IMR-90 (cell line): ENCODE results near the gene FBXO44. TPM values are rescaled to one million over a fixed set of nuclear protein-coding genes. Genes with fewer than 3 reads are reported as not detected.
A peak's percentile ranks its signal among the peaks of the same experiment; 100 is the strongest.

Experiments used
- ATAC-seq: fragments of 200-7000 bp; cut with Tn5 transposase; 2 replicates; pipeline ENCODE4 v1.9.1; 2020; ENCODE audit warnings: low read depth, mild to moderate bottlenecking, moderate library complexity
- BruUV-seq: library from RNA; stranded (reverse); fragments of 400-500 nt; replicated peaks from 2 replicates; lab custom pipeline; 2021; lab: Mats Ljungman, UMichigan
- CTCF ChIA-PET: fragments of 300-600 bp; formaldehyde crosslinking; extraction: SDS; loops from one replicate; lab custom pipeline; 2021; ENCODE audit warnings: antibody characterized with exemption; lab: Yijun Ruan, JAX
- POLR2A ChIA-PET: fragments of 300-600 bp; sonication (Branson Sonifier 250); formaldehyde crosslinking; loops from one replicate; lab custom pipeline; 2022; ENCODE audit warnings: antibody characterized with exemption; ENCODE audit not compliant: unreplicated experiment; lab: Charles Lee
- DNase-seq: peaks from one replicate; pipeline ENCODE4 v3.0.0; 2013
- H2AFZ ChIP-seq: replicated peaks from 2 replicates; pipeline ENCODE3; 2013; ENCODE audit warnings: low read length, mild to moderate bottlenecking; ENCODE audit not compliant: poor library complexity
- H2AK5ac ChIP-seq: 2 replicates; pipeline ENCODE4 v1.6.1; 2013; ENCODE audit warnings: low read depth, low read length, inconsistent platforms
- H2AK9ac ChIP-seq: replicated peaks from 2 replicates; pipeline ENCODE3; 2013; ENCODE audit warnings: mild to moderate bottlenecking, low read depth, low read length, moderate library complexity; ENCODE audit not compliant: poor library complexity
- H2BK120ac ChIP-seq: 2 replicates; pipeline ENCODE4 v1.6.1; 2013; ENCODE audit warnings: low read depth, low read length, inconsistent platforms
- H2BK15ac ChIP-seq: 3 replicates; pipeline ENCODE4 v1.6.1; 2013; ENCODE audit warnings: low read depth, low read length, inconsistent platforms
- H2BK20ac ChIP-seq: 2 replicates; pipeline ENCODE4 v1.6.1; 2013; ENCODE audit warnings: low read depth, mild to moderate bottlenecking, inconsistent platforms, low read length, moderate library complexity
- H2BK5ac ChIP-seq: 2 replicates; pipeline ENCODE4 v1.6.1; 2013; ENCODE audit warnings: mild to moderate bottlenecking, low read depth, low read length, inconsistent platforms; ENCODE audit not compliant: poor library complexity, severe bottlenecking
- H3K14ac ChIP-seq: replicated peaks from 2 replicates; pipeline ENCODE4 v1.6.1; 2013; ENCODE audit warnings: low read depth, low read length, inconsistent platforms
- H3K18ac ChIP-seq: 2 replicates; pipeline ENCODE4 v1.6.1; 2013; ENCODE audit warnings: low read depth, low read length, control low read depth
- H3K23ac ChIP-seq: 2 replicates; pipeline ENCODE4 v1.6.1; 2013; ENCODE audit warnings: low read depth, low read length, inconsistent platforms
- H3K27ac ChIP-seq: 2 replicates; pipeline ENCODE4 v1.5.1; 2013; ENCODE audit warnings: mild to moderate bottlenecking, control low read depth, low read length; ENCODE audit not compliant: insufficient read depth
- H3K27me3 ChIP-seq: 2 replicates; pipeline ENCODE4 v1.6.1; 2013; ENCODE audit warnings: low read length; ENCODE audit not compliant: control insufficient read depth, insufficient read depth
- H3K36me3 ChIP-seq: 2 replicates; pipeline ENCODE4 v1.6.1; 2013; ENCODE audit warnings: low read length, mixed read lengths; ENCODE audit not compliant: control insufficient read depth, insufficient read depth
- H3K4ac ChIP-seq: 2 replicates; pipeline ENCODE4 v1.6.1; 2013; ENCODE audit warnings: low read depth, low read length, inconsistent platforms
- H3K4me1 ChIP-seq: 2 replicates; pipeline ENCODE4 v1.6.1; 2013; ENCODE audit warnings: low read length, mixed read lengths; ENCODE audit not compliant: control insufficient read depth, insufficient read depth
- H3K4me2 ChIP-seq: 2 replicates; pipeline ENCODE4 v1.6.1; 2013; ENCODE audit warnings: low read depth, mild to moderate bottlenecking, control low read depth, low read length, moderate library complexity
- H3K4me3 ChIP-seq: 2 replicates; pipeline ENCODE4 v1.5.1; 2013; ENCODE audit warnings: low read depth, mild to moderate bottlenecking, control low read depth, low read length, moderate library complexity; ENCODE audit not compliant: insufficient read depth
- H3K56ac ChIP-seq: 2 replicates; pipeline ENCODE4 v1.6.1; 2013; ENCODE audit warnings: low read length, inconsistent platforms; ENCODE audit not compliant: insufficient read depth; ENCODE audit errors: extremely low read depth
- H3K79me1 ChIP-seq, 2 experiments: 2 replicates each; pipeline ENCODE4 v1.6.1; 2013; ENCODE audit warnings: low read length in 2 of 2, inconsistent platforms in 1 of 2, low read depth in 1 of 2
- H3K9ac ChIP-seq: 2 replicates; pipeline ENCODE4 v1.6.1; 2013; ENCODE audit warnings: low read depth, low read length, control low read depth
- H3K9me1 ChIP-seq: 2 replicates; pipeline ENCODE4 v1.6.1; 2013; ENCODE audit warnings: low read length, inconsistent platforms; ENCODE audit not compliant: insufficient read depth
- H3K9me3 ChIP-seq: 2 replicates; pipeline ENCODE4 v1.6.1; 2013; ENCODE audit warnings: low read length; ENCODE audit not compliant: control insufficient read depth, insufficient read depth
- H4K20me1 ChIP-seq: 2 replicates; pipeline ENCODE4 v1.6.1; 2013; ENCODE audit warnings: low read length, inconsistent platforms; ENCODE audit not compliant: insufficient read depth
- H4K5ac ChIP-seq: 2 replicates; pipeline ENCODE4 v1.6.1; 2013; ENCODE audit warnings: mild to moderate bottlenecking, low read depth, low read length, control low read depth
- H4K8ac ChIP-seq, 2 experiments: 2 replicates each; pipeline ENCODE4 v1.6.1; 2013; ENCODE audit warnings: low read depth in 2 of 2, low read length in 2 of 2, control low read depth in 1 of 2, inconsistent platforms in 1 of 2
- H4K91ac ChIP-seq: 2 replicates; pipeline ENCODE4 v1.6.1; 2013; ENCODE audit warnings: low read depth, low read length, inconsistent platforms; ENCODE audit not compliant: insufficient read depth
- BHLHE40 ChIP-seq: fragments of 150-350 bp; IDR thresholded peaks from 2 replicates; pipeline ENCODE4 v1.6.1; 2016; ENCODE audit warnings: mild to moderate bottlenecking, low read depth, low read length
- CEBPB ChIP-seq: IDR thresholded peaks from 2 replicates; pipeline ENCODE4 v1.6.1; 2012; ENCODE audit warnings: low read depth, low read length, improper control_type of control experiment
- FOS ChIP-seq: fragments of 150-350 bp; IDR thresholded peaks from 2 replicates; pipeline ENCODE4 v1.6.1; 2016; ENCODE audit warnings: low read depth, low read length
- MAFK ChIP-seq: IDR thresholded peaks from 2 replicates; pipeline ENCODE4 v1.6.1; 2012; ENCODE audit warnings: low read depth, low read length, improper control_type of control experiment
- MAZ ChIP-seq: IDR thresholded peaks from 2 replicates; pipeline ENCODE4 v1.6.1; 2012; ENCODE audit warnings: low read depth, mild to moderate bottlenecking, low read length, improper control_type of control experiment, moderate library complexity, borderline replicate concordance
- MXI1 ChIP-seq: IDR thresholded peaks from 2 replicates; pipeline ENCODE4 v1.6.1; 2012; ENCODE audit warnings: low read depth, mild to moderate bottlenecking, low read length, moderate library complexity, borderline replicate concordance
- NFE2L2 ChIP-seq: fragments of 150-350 bp; IDR thresholded peaks from 2 replicates; pipeline ENCODE4 v1.6.1; 2016; ENCODE audit warnings: low read depth, mild to moderate bottlenecking, low read length
- POLR2A ChIP-seq: IDR thresholded peaks from 2 replicates; pipeline ENCODE4 v1.6.1; 2012; ENCODE audit warnings: mild to moderate bottlenecking, low read depth, low read length
- RAD21 ChIP-seq: IDR thresholded peaks from 2 replicates; pipeline ENCODE4 v1.6.1; 2012; ENCODE audit warnings: low read length, improper control_type of control experiment
- RCOR1 ChIP-seq: IDR thresholded peaks from 2 replicates; pipeline ENCODE4 v1.6.1; 2012; ENCODE audit warnings: mild to moderate bottlenecking, low read length, improper control_type of control experiment; ENCODE audit not compliant: insufficient replicate concordance
- RFX5 ChIP-seq: IDR thresholded peaks from 2 replicates; pipeline ENCODE4 v1.8.0; 2012; ENCODE audit warnings: low read depth, mild to moderate bottlenecking, low read length, moderate library complexity
- SMC3 ChIP-seq: fragments of 150-350 bp; IDR thresholded peaks from 2 replicates; pipeline ENCODE4 v1.6.1; 2016; ENCODE audit warnings: low read depth, mild to moderate bottlenecking, antibody characterized with exemption, low read length, moderate library complexity
- WGBS, 2 experiments: methylation state at CpG; one replicate each; pipeline versions ENCODE4 v1.1.5 to v1.1.7; 2013; ENCODE audit warnings: missing lambda C conversion rate in 2 of 2; ENCODE audit not compliant: insufficient read length in 1 of 2; ENCODE audit errors: extremely low coverage in 2 of 2; 5-methylcytosine and 5-hydroxymethylcytosine counted together
- dilution Hi-C: fragments of 300-500 bp; cut with HindIII; formaldehyde crosslinking; loops from one replicate; pipeline ENCODE4 v1.14.3; 2018; ENCODE audit warnings: low sequenced_read_pairs; ENCODE audit not compliant: unreplicated experiment
- in situ Hi-C: fragments of 300-500 bp; cut with MboI; formaldehyde crosslinking; loops from 3 replicates; pipeline ENCODE4 v1.14.3; 2019; ENCODE audit warnings: low sequenced_read_pairs, inconsistent platforms, mixed read lengths
- intact Hi-C: fragments of 100-400 bp; cut with micrococcal nuclease; formaldehyde crosslinking; loops from 2 replicates; pipeline ENCODE4 v1.10.0; 2022
- polyA plus RNA-seq, 3 experiments: library from polyadenylated mRNA; depleted of rRNA; stranded (reverse); fragments of >200 nt; gene quantifications; 2 replicates each; pipeline ENCODE4 v1.2.3, GENCODE V29; 2012; ENCODE audit warnings: low replicate concordance in 1 of 3
- total RNA-seq: library from RNA; depleted of rRNA; stranded (reverse); fragments of >200 nt; gene quantifications from 2 replicates; pipeline ENCODE4 v1.2.3, GENCODE V29; 2012
- TF ChIP-seq, protein P1 (sequence below): conservative IDR thresholded peaks from 2 replicates; pipeline ENCODE4 v1.5.1; 2012; ENCODE audit warnings: mild to moderate bottlenecking, low read depth, low read length, improper control_type of control experiment
- TF ChIP-seq, protein P2 (sequence below): fragments of 150-350 bp; IDR thresholded peaks from 2 replicates; pipeline ENCODE4 v1.6.1; 2016; ENCODE audit warnings: low read depth, mild to moderate bottlenecking, low read length, moderate library complexity, borderline replicate concordance
- TF ChIP-seq, protein P3 (sequence below): fragments of 150-350 bp; IDR thresholded peaks from 2 replicates; pipeline ENCODE4 v1.6.1; 2017; ENCODE audit warnings: mild to moderate bottlenecking, antibody characterized with exemption, low read length, low read depth

FBXO44 gene
- total and polyA plus RNA-seq, 2 of the 4 experiments (the other 2 are of a cell fraction), result 9.3 to 25.5 TPM

DNA sequence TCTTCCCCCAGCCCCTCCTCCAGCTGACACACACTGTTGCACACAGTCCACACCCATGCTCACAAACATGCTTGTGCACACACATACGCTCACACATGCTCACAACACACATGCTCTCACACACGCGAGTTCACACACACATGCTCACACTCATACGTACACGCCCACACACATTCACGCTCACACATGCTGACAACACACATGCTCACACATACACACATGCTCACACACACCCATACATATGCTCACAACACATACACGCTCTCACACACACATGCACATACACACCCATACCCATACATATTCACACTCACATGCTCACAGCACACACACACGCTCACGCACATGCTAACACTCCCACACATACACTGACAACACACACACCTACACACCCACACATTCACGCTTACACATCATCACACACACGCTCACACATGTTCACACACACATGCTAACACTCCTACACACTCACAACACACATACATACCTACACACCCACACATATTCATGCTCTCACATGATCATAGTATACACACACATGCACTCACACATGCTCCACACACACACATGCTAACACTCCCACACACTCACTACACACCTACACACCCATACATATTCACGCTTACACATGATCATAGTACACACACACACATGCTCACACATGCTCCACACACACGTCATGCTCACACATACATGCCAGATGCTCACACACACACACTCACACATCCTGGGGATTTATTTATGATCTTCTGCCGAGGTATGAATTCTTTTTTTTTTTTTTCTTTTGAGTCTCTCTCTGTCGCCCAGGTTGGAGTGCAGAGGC, 47.5 kb downstream of the FBXO44 start:
- peak overlapping the region; percentile 73 for H2AFZ ChIP-seq
- TF ChIP-seq BHLHE40 (no peak), RCOR1 (no peak), MAFK (no peak), CEBPB (no peak), RAD21 (no peak), NFE2L2 (no peak), MXI1 (no peak), FOS (no peak), SMC3 (no peak), RFX5 (no peak), MAZ (no peak), POLR2A (no peak)
- TF ChIP-seq, protein P1, sequence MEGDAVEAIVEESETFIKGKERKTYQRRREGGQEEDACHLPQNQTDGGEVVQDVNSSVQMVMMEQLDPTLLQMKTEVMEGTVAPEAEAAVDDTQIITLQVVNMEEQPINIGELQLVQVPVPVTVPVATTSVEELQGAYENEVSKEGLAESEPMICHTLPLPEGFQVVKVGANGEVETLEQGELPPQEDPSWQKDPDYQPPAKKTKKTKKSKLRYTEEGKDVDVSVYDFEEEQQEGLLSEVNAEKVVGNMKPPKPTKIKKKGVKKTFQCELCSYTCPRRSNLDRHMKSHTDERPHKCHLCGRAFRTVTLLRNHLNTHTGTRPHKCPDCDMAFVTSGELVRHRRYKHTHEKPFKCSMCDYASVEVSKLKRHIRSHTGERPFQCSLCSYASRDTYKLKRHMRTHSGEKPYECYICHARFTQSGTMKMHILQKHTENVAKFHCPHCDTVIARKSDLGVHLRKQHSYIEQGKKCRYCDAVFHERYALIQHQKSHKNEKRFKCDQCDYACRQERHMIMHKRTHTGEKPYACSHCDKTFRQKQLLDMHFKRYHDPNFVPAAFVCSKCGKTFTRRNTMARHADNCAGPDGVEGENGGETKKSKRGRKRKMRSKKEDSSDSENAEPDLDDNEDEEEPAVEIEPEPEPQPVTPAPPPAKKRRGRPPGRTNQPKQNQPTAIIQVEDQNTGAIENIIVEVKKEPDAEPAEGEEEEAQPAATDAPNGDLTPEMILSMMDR, result no peak
- TF ChIP-seq, protein P2, sequence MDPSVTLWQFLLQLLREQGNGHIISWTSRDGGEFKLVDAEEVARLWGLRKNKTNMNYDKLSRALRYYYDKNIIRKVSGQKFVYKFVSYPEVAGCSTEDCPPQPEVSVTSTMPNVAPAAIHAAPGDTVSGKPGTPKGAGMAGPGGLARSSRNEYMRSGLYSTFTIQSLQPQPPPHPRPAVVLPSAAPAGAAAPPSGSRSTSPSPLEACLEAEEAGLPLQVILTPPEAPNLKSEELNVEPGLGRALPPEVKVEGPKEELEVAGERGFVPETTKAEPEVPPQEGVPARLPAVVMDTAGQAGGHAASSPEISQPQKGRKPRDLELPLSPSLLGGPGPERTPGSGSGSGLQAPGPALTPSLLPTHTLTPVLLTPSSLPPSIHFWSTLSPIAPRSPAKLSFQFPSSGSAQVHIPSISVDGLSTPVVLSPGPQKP, result no peak
- TF ChIP-seq, protein P3, sequence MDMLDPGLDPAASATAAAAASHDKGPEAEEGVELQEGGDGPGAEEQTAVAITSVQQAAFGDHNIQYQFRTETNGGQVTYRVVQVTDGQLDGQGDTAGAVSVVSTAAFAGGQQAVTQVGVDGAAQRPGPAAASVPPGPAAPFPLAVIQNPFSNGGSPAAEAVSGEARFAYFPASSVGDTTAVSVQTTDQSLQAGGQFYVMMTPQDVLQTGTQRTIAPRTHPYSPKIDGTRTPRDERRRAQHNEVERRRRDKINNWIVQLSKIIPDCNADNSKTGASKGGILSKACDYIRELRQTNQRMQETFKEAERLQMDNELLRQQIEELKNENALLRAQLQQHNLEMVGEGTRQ, result no peak

More for the DNA sequence above, 47.5 kb downstream of the FBXO44 start:
- POLR2A ChIA-PET, result no interaction called here
- Histone ChIP-seq H3K14ac (no peak overlapping the region), H3K4me1 (no peaks in the 10 kb centered on the region; the same call in 1 of the 2 replicates), H3K9me3 (no peaks in the 10 kb centered on the region), H3K4me2 (no peak overlapping the region), H2AK5ac (no peak overlapping the region), H4K5ac (no peak overlapping the region), H3K9ac (no peak overlapping the region), H3K27me3 (peaks cover 71% of the 10 kb centered on the region), H2BK15ac (no peak overlapping the region), H2AK9ac (no peak overlapping the region), H3K4ac (no peak overlapping the region), H4K8ac (no peak overlapping the region), H3K56ac (no peak overlapping the region), H3K79me1 (no peaks in the 10 kb centered on the region), H3K36me3 (no peaks in the 10 kb centered on the region), H2BK120ac (no peak overlapping the region), H2BK5ac (peak overlapping the region; percentile 58), H3K18ac (no peak overlapping the region), H4K91ac (no peak overlapping the region), H3K9me1 (peaks cover 4% of the 10 kb centered on the region), H3K27ac (no peak overlapping the region), H3K23ac (peak overlapping the region; percentile 38; the same call in 1 of the 2 replicates), H4K20me1 (no peaks in the 10 kb centered on the region), H3K4me3 (no peak overlapping the region), H2BK20ac (no peak overlapping the region)
- no peak for DNase-seq
- no peak for ATAC-seq
- WGBS, 2 experiments, result 83 to 100% methylated on average over 2 to 12 of the region's 15 CpGs
- intact Hi-C loops, result no loop called here
- no TSS peak for BruUV-seq
- CTCF ChIA-PET, result no interaction called here
- dilution Hi-C loops, result no loop called here
- in situ Hi-C loops, result no loop called here
